Endothelial cell (in vitro differentiated cells): Measurements from ENCODE around the gene DNAJC16. TPM values are rescaled to one million over a fixed set of nuclear protein-coding genes. Genes with fewer than 3 reads are reported as not detected.

Experiments used
- DNase-seq: peaks from one replicate; pipeline ENCODE4 v3.0.0; 2021; ENCODE audit warnings: low spot score
- H3K27ac Mint-ChIP-seq: one replicate; pipeline ENCODE4 v1.8.0; 2021; ENCODE audit warnings: mixed read lengths, inconsistent platforms; ENCODE audit not compliant: unreplicated experiment
- H3K27me3 Mint-ChIP-seq: one replicate; pipeline ENCODE4 v1.8.0; 2021; ENCODE audit warnings: mild to moderate bottlenecking, moderate library complexity, mixed read lengths, inconsistent platforms; ENCODE audit not compliant: unreplicated experiment
- H3K36me3 Mint-ChIP-seq: one replicate; pipeline ENCODE4 v1.8.0; 2021; ENCODE audit warnings: mild to moderate bottlenecking, low read depth, mixed read lengths, inconsistent platforms; ENCODE audit not compliant: unreplicated experiment
- H3K4me1 Mint-ChIP-seq: one replicate; pipeline ENCODE4 v1.8.0; 2021; ENCODE audit warnings: mild to moderate bottlenecking, mixed read lengths, inconsistent platforms; ENCODE audit not compliant: unreplicated experiment
- H3K4me3 Mint-ChIP-seq: one replicate; pipeline ENCODE4 v1.8.0; 2021; ENCODE audit warnings: mild to moderate bottlenecking, mixed read lengths, inconsistent platforms; ENCODE audit not compliant: unreplicated experiment
- H3K9me3 Mint-ChIP-seq: one replicate; pipeline ENCODE4 v1.8.0; 2021; ENCODE audit warnings: mixed read lengths, inconsistent platforms; ENCODE audit not compliant: unreplicated experiment
- CTCF ChIP-seq: fragments of 200-600 bp; sonication (generic); IDR thresholded peaks from one replicate; pipeline ENCODE4 v1.5.0; 2021; ENCODE audit warnings: antibody characterized with exemption; ENCODE audit not compliant: unreplicated experiment
- total RNA-seq: library from RNA; stranded (reverse); fragmentation: NEBNext Ultra II Directional; extraction: Animal tissue kit (Norgen Biotek cat#: 25700); gene quantifications from one replicate; pipeline ENCODE4 v1.2.1, GENCODE V29; 2021; ENCODE audit not compliant: unreplicated experiment

The DNAJC16 gene
- total RNA-seq, 1 donor from 2014 or later: 19.9 TPM

- H3K4me1 Mint-ChIP-seq: peaks cover 10% of the 10 kb centered on the region
- H3K27ac Mint-ChIP-seq: no peak overlapping the region
- H3K27me3 Mint-ChIP-seq: peaks cover 4% of the 10 kb centered on the region
- H3K36me3 Mint-ChIP-seq: peaks cover 15% of the 10 kb centered on the region
- H3K9me3 Mint-ChIP-seq: no peaks in the 10 kb centered on the region
- no peak for TF ChIP-seq CTCF
- H3K4me3 Mint-ChIP-seq: no peak overlapping the region
- DNase-seq: no peak
These were observed 97.6 kb downstream of the DNAJC16 start for GRCh38 chr1:15624133-15624714.

- peaks cover 2% of the 10 kb centered on the region for H3K27me3 Mint-ChIP-seq
- H3K9me3 Mint-ChIP-seq: no peaks in the 10 kb centered on the region
- no peak for DNase-seq
- TF ChIP-seq CTCF: no peak
- peaks cover 15% of the 10 kb centered on the region for H3K36me3 Mint-ChIP-seq
- H3K4me1 Mint-ChIP-seq: peaks cover 8% of the 10 kb centered on the region
- H3K4me3 Mint-ChIP-seq: no peak overlapping the region
- no peak overlapping the region for H3K27ac Mint-ChIP-seq
These were observed 98.6 kb downstream of the DNAJC16 start for GRCh38 chr1:15625056-15625917.

Other genes with a start within 250 kb of the DNAJC16 start
- gene EFHD2, start 117.0 kb upstream of the DNAJC16 start, total RNA-seq: 6.6 TPM
- gene CTRC, start 88.4 kb upstream of the DNAJC16 start, total RNA-seq: not detected
- gene CELA2A, start 70.1 kb upstream of the DNAJC16 start, total RNA-seq: not detected
- not detected for gene CELA2B, start 50.7 kb upstream of the DNAJC16 start, total RNA-seq
- 12.0 TPM for gene CASP9, start 2.6 kb upstream of the DNAJC16 start, total RNA-seq
- 0.18 TPM for gene AGMAT, start 58.2 kb downstream of the DNAJC16 start, total RNA-seq
- 24.0 TPM for gene DDI2, start 90.6 kb downstream of the DNAJC16 start, total RNA-seq
- gene PLEKHM2, start 157.5 kb downstream of the DNAJC16 start, total RNA-seq: 82.3 TPM
- gene SLC25A34, start 209.4 kb downstream of the DNAJC16 start, total RNA-seq: 3.5 TPM
- gene TMEM82, start 215.7 kb downstream of the DNAJC16 start, total RNA-seq: not detected
- 198 TPM for gene FBLIM1, start 231.9 kb downstream of the DNAJC16 start, total RNA-seq